OCI-LY7 (cell line): ENCODE results near the gene CDK14.

Experiments
- CTCF ChIP-seq: fragments of 200-600 bp; sonication (generic); conservative IDR thresholded peaks from 2 replicates; pipeline ENCODE4 v1.5.1; 2014; ENCODE audit warnings: mild to moderate bottlenecking, antibody characterized with exemption, low read length, moderate library complexity, mixed read lengths
- EZH2phosphoT487 ChIP-seq: fragments of 200-600 bp; sonication (generic); IDR thresholded peaks from 2 replicates; pipeline ENCODE4 v1.6.1; 2018; ENCODE audit warnings: low read depth, borderline replicate concordance, mild to moderate bottlenecking, mixed run types, antibody characterized with exemption, low read length, moderate library complexity, mixed read lengths

GRCh38 chr7:91240376-91240941, 644.3 kb downstream of the CDK14 start:
- TF ChIP-seq CTCF, result no peak
- no peak for TF ChIP-seq EZH2phosphoT487
